Measurements from ENCODE around the gene TMEM236. TPM values are rescaled to one million over a fixed set of nuclear protein-coding genes. Genes with fewer than 3 reads are reported as not detected.

The TMEM236 gene
- total RNA-seq, 2 donors from 2014 or later, result 0.14 to 0.45 TPM

GRCh38 chr10:17779784-17780183, 27.8 kb downstream of the TMEM236 start:
- 61% methylated on average over 4 of the region's 4 CpGs for WGBS
- no peak overlapping the region for H3K27ac ChIP-seq
- intact Hi-C loops (cut with DNase I), result no loop called here
- peaks cover 5% of the 10 kb centered on the region for H3K4me1 ChIP-seq (replicated peaks)
- no peaks in the 10 kb centered on the region for H3K36me3 ChIP-seq
- no peak overlapping the region for H3K4me3 ChIP-seq
- H3K27me3 ChIP-seq (replicated peaks; ENCODE audit: insufficient read depth), result no peaks in the 10 kb centered on the region
- no peaks in the 10 kb centered on the region for H3K9me3 ChIP-seq
- TF ChIP-seq POLR2AphosphoS5 (IDR thresholded peaks at IDR 0.05) (no peak), POLR2A (IDR thresholded peaks at IDR 0.05) (no peak), CTCF (IDR thresholded peaks at IDR 0.05) (no peak)
- no peak for DNase-seq (ENCODE audit: low spot score)

GRCh38 chr10:17780727-17781126, 28.7 kb downstream of the TMEM236 start:
- no peak for DNase-seq (ENCODE audit: low spot score)
- Histone ChIP-seq H3K4me3 (no peak overlapping the region), H3K4me1 (replicated peaks) (peaks cover 5% of the 10 kb centered on the region), H3K9me3 (no peaks in the 10 kb centered on the region), H3K27me3 (replicated peaks; ENCODE audit: insufficient read depth) (no peaks in the 10 kb centered on the region), H3K36me3 (no peaks in the 10 kb centered on the region), H3K27ac (no peak overlapping the region)
- WGBS, result 88% methylated on average over 4 of the region's 4 CpGs
- intact Hi-C loops (cut with DNase I), result no loop called here
- TF ChIP-seq CTCF (IDR thresholded peaks at IDR 0.05) (no peak), POLR2AphosphoS5 (IDR thresholded peaks at IDR 0.05) (no peak), POLR2A (IDR thresholded peaks at IDR 0.05) (no peak)

GRCh38 chr10:17781856-17782255, 29.9 kb downstream of the TMEM236 start:
- 85% methylated on average over 2 of the region's 2 CpGs for WGBS
- TF ChIP-seq POLR2AphosphoS5 (IDR thresholded peaks at IDR 0.05) (no peak), POLR2A (IDR thresholded peaks at IDR 0.05) (no peak), CTCF (IDR thresholded peaks at IDR 0.05) (no peak)
- Histone ChIP-seq H3K4me1 (replicated peaks) (peaks cover 5% of the 10 kb centered on the region), H3K9me3 (no peaks in the 10 kb centered on the region), H3K4me3 (no peak overlapping the region), H3K27me3 (replicated peaks; ENCODE audit: insufficient read depth) (no peaks in the 10 kb centered on the region), H3K36me3 (no peaks in the 10 kb centered on the region), H3K27ac (no peak overlapping the region)
- intact Hi-C loops (cut with DNase I), result no loop called here
- DNase-seq (ENCODE audit: low spot score), result no peak

- Histone ChIP-seq H3K9me3 (no peaks in the 10 kb centered on the region), H3K4me3 (no peak overlapping the region), H3K27ac (no peak overlapping the region), H3K27me3 (replicated peaks; ENCODE audit: insufficient read depth) (no peaks in the 10 kb centered on the region), H3K36me3 (no peaks in the 10 kb centered on the region), H3K4me1 (replicated peaks) (peaks cover 5% of the 10 kb centered on the region)
- no peak for DNase-seq (ENCODE audit: low spot score)
- TF ChIP-seq POLR2AphosphoS5 (IDR thresholded peaks at IDR 0.05) (no peak), CTCF (IDR thresholded peaks at IDR 0.05) (no peak), POLR2A (IDR thresholded peaks at IDR 0.05) (no peak)
- intact Hi-C loops (cut with DNase I), result no loop called here
- 37% methylated on average over 16 of the region's 16 CpGs for WGBS
Observed at GRCh38 chr10:17782921-17783665, 31.1 kb downstream of the TMEM236 start.

GRCh38 chr10:17783751-17784150, 31.8 kb downstream of the TMEM236 start:
- no peak for DNase-seq (ENCODE audit: low spot score)
- H3K4me3 ChIP-seq, result no peak overlapping the region
- peaks cover 5% of the 10 kb centered on the region for H3K4me1 ChIP-seq (replicated peaks)
- no peak overlapping the region for H3K27ac ChIP-seq
- H3K27me3 ChIP-seq (replicated peaks; ENCODE audit: insufficient read depth), result no peaks in the 10 kb centered on the region
- no peak for TF ChIP-seq POLR2A (IDR thresholded peaks at IDR 0.05)
- no peak for TF ChIP-seq POLR2AphosphoS5 (IDR thresholded peaks at IDR 0.05)
- TF ChIP-seq CTCF (IDR thresholded peaks at IDR 0.05), result no peak
- H3K36me3 ChIP-seq, result no peaks in the 10 kb centered on the region
- intact Hi-C loops (cut with DNase I), result no loop called here
- H3K9me3 ChIP-seq, result no peaks in the 10 kb centered on the region
- 37% methylated on average over 1 of the region's 1 CpG for WGBS
